GM21529 (cell line): ENCODE results near the gene DPM1.
A peak's percentile ranks its signal among the peaks of the same experiment; 100 is the strongest.

Experiments used
- ATAC-seq: cut with Tn5 transposase; IDR thresholded peaks from one replicate; pipeline ENCODE4 v1.9.1; 2021; ENCODE audit not compliant: unreplicated experiment

DPM1 gene

GRCh38 chr20:50930976-50931305 lies 27.4 kb downstream of the DPM1 start:
- peak; percentile 8 for ATAC-seq

- ATAC-seq = peak; percentile 4
These were observed 28.0 kb downstream of the DPM1 start for GRCh38 chr20:50930139-50930975.

- peak; percentile 61 for ATAC-seq
These were observed 28.8 kb downstream of the DPM1 start for GRCh38 chr20:50929299-50930138.

- ATAC-seq = no peak
These were observed 29.9 kb downstream of the DPM1 start for GRCh38 chr20:50928469-50928868.

- no peak for ATAC-seq
These were observed 31.8 kb downstream of the DPM1 start for GRCh38 chr20:50926530-50926929.

- ATAC-seq = no peak
These were observed 33.9 kb downstream of the DPM1 start for GRCh38 chr20:50924261-50924920.

GRCh38 chr20:50921803-50922501 lies 36.4 kb downstream of the DPM1 start:
- no peak for ATAC-seq

GRCh38 chr20:50920997-50921396 lies 37.3 kb downstream of the DPM1 start:
- no peak for ATAC-seq

GRCh38 chr20:50919567-50919966 lies 38.8 kb downstream of the DPM1 start:
- no peak for ATAC-seq

GRCh38 chr20:50918403-50918802 lies 39.9 kb downstream of the DPM1 start:
- ATAC-seq = no peak

GRCh38 chr20:50916934-50917333 lies 41.4 kb downstream of the DPM1 start:
- ATAC-seq = no peak

- no peak for ATAC-seq
These were observed 42.1 kb downstream of the DPM1 start for GRCh38 chr20:50916257-50916656.

- no peak for ATAC-seq
These were observed 42.9 kb downstream of the DPM1 start for GRCh38 chr20:50915424-50915823.

- ATAC-seq = no peak
These were observed 44.5 kb downstream of the DPM1 start for GRCh38 chr20:50913690-50914375.

- no peak for ATAC-seq
These were observed 46.6 kb downstream of the DPM1 start for GRCh38 chr20:50911716-50912115.

- ATAC-seq = no peak
These were observed 47.3 kb downstream of the DPM1 start for GRCh38 chr20:50911030-50911429.

GRCh38 chr20:50909413-50909812 lies 48.9 kb downstream of the DPM1 start:
- no peak for ATAC-seq

- ATAC-seq = no peak
These were observed 54.2 kb downstream of the DPM1 start for GRCh38 chr20:50904067-50904570.

- no peak for ATAC-seq
These were observed 54.8 kb downstream of the DPM1 start for GRCh38 chr20:50903353-50904051.

GRCh38 chr20:50901301-50901700 lies 57.0 kb downstream of the DPM1 start:
- no peak for ATAC-seq
